HEK293 (cell line): Measurements from ENCODE around the gene NEURL1.

Experiments
- CTCF ChIA-PET: fragments of 350-600 bp; formaldehyde crosslinking; extraction: SDS; loops from one replicate; lab custom pipeline; 2021; ENCODE audit warnings: antibody characterized with exemption; lab: Yijun Ruan, JAX
- POLR2A ChIA-PET: fragments of 300-600 bp; formaldehyde crosslinking; extraction: SDS; loops from one replicate; lab custom pipeline; 2020; ENCODE audit warnings: antibody characterized with exemption, inconsistent platforms; lab: Yijun Ruan, JAX
- H3K27ac ChIP-seq: fragments of 200-500 bp; sonication (Bioruptor generic); 2 replicates; pipeline ENCODE4 v1.5.1; 2014; ENCODE audit warnings: low read depth, low read length, control low read depth, inconsistent platforms; ENCODE audit errors: extremely low read depth
- H3K36me3 ChIP-seq, 2 experiments: fragments of 200-500 bp in 1 of 2; sonication (Bioruptor generic) in 1 of 2; 1 replicate in 1 of 2; 2 replicates in 1 of 2; pipeline ENCODE4 v1.5.1; 2014 to 2017; ENCODE audit warnings: inconsistent platforms in 2 of 2, low read length in 2 of 2; ENCODE audit not compliant: control insufficient read depth in 2 of 2, insufficient read depth in 1 of 2
- H3K4me1 ChIP-seq: fragments of 200-500 bp; sonication (Bioruptor generic); 2 replicates; pipeline ENCODE4 v1.5.1; 2014; ENCODE audit warnings: mild to moderate bottlenecking, low read length, inconsistent platforms; ENCODE audit not compliant: control insufficient read depth, insufficient read depth
- H3K4me3 ChIP-seq: 2 replicates; pipeline ENCODE4 v1.5.1; 2011; ENCODE audit warnings: low read depth, mild to moderate bottlenecking, control low read depth, low read length, moderate library complexity
- H3K9me3 ChIP-seq: fragments of 200-500 bp; sonication (Bioruptor generic); 2 replicates; pipeline ENCODE4 v1.5.1; 2014; ENCODE audit warnings: low read depth, low read length, inconsistent platforms; ENCODE audit not compliant: control insufficient read depth, insufficient read depth
- FEZF1 ChIP-seq: fragments of 450-650 bp; formaldehyde crosslinking; IDR thresholded peaks from 2 replicates; pipeline ENCODE4 v1.5.1; 2016; ENCODE audit warnings: missing biosample characterization, missing genetic modification characterization
- GLI4 ChIP-seq: fragments of 450-650 bp; formaldehyde crosslinking; IDR thresholded peaks from 2 replicates; pipeline ENCODE4 v1.5.1; 2016; ENCODE audit warnings: missing biosample characterization, missing genetic modification characterization
- GLIS1 ChIP-seq: fragments of 450-650 bp; formaldehyde crosslinking; IDR thresholded peaks from 2 replicates; pipeline ENCODE4 v1.5.1; 2016; ENCODE audit warnings: missing biosample characterization, missing genetic modification characterization
- GLIS2 ChIP-seq: fragments of 450-650 bp; formaldehyde crosslinking; IDR thresholded peaks from 2 replicates; pipeline ENCODE4 v1.5.1; 2016; ENCODE audit warnings: missing biosample characterization, missing genetic modification characterization
- SETDB1 ChIP-seq: IDR thresholded peaks from one replicate; pipeline ENCODE4 v1.6.1; 2017; ENCODE audit warnings: mild to moderate bottlenecking, low read length, moderate library complexity, mixed read lengths; ENCODE audit not compliant: insufficient read length
- ZFHX2 ChIP-seq: fragments of 450-650 bp; formaldehyde crosslinking; conservative IDR thresholded peaks from 2 replicates; pipeline ENCODE4 v1.5.1; 2016; ENCODE audit warnings: missing biosample characterization, missing genetic modification characterization
- ZNF121 ChIP-seq: fragments of 450-650 bp; formaldehyde crosslinking; IDR thresholded peaks from 2 replicates; pipeline ENCODE4 v1.5.1; 2016; ENCODE audit warnings: missing biosample characterization, missing genetic modification characterization
- ZNF214 ChIP-seq: fragments of 450-650 bp; formaldehyde crosslinking; IDR thresholded peaks from 2 replicates; pipeline ENCODE4 v1.5.1; 2017; ENCODE audit warnings: missing biosample characterization, mild to moderate bottlenecking, missing genetic modification characterization, borderline replicate concordance
- ZNF311 ChIP-seq: fragments of 450-650 bp; formaldehyde crosslinking; IDR thresholded peaks from 2 replicates; pipeline ENCODE4 v1.5.1; 2017; ENCODE audit warnings: missing biosample characterization, missing genetic modification characterization, borderline replicate concordance
- ZNF521 ChIP-seq: fragments of 450-650 bp; formaldehyde crosslinking; IDR thresholded peaks from 2 replicates; pipeline ENCODE4 v1.5.1; 2017; ENCODE audit warnings: missing biosample characterization, mild to moderate bottlenecking, missing genetic modification characterization
- ZNF549 ChIP-seq: fragments of 450-650 bp; IDR thresholded peaks from 2 replicates; pipeline ENCODE4 v1.5.1; 2018; ENCODE audit warnings: missing biosample characterization, missing genetic modification characterization, mild to moderate bottlenecking, inconsistent platforms, moderate library complexity
- ZNF610 ChIP-seq: fragments of 450-650 bp; formaldehyde crosslinking; IDR thresholded peaks from 2 replicates; pipeline ENCODE4 v1.5.1; 2016; ENCODE audit warnings: missing biosample characterization, missing genetic modification characterization, borderline replicate concordance
- TF ChIP-seq, protein P1 (sequence below): fragments of 450-650 bp; formaldehyde crosslinking; conservative IDR thresholded peaks from 2 replicates; pipeline ENCODE4 v1.5.1; 2016; ENCODE audit warnings: low read depth, missing biosample characterization, missing genetic modification characterization
- TF ChIP-seq, protein P2 (sequence below): fragments of 450-650 bp; formaldehyde crosslinking; IDR thresholded peaks from 2 replicates; pipeline ENCODE4 v1.5.1; 2017; ENCODE audit warnings: missing biosample characterization, missing genetic modification characterization
- TF ChIP-seq, protein P3 (sequence below): fragments of 450-650 bp; formaldehyde crosslinking; IDR thresholded peaks from 2 replicates; pipeline ENCODE4 v1.5.1; 2016; ENCODE audit warnings: missing biosample characterization, missing genetic modification characterization
- TF ChIP-seq, protein P4 (sequence below): fragments of 450-650 bp; formaldehyde crosslinking; IDR thresholded peaks from 2 replicates; pipeline ENCODE4 v1.5.1; 2016; ENCODE audit warnings: missing biosample characterization, missing genetic modification characterization

The NEURL1 gene

DNA sequence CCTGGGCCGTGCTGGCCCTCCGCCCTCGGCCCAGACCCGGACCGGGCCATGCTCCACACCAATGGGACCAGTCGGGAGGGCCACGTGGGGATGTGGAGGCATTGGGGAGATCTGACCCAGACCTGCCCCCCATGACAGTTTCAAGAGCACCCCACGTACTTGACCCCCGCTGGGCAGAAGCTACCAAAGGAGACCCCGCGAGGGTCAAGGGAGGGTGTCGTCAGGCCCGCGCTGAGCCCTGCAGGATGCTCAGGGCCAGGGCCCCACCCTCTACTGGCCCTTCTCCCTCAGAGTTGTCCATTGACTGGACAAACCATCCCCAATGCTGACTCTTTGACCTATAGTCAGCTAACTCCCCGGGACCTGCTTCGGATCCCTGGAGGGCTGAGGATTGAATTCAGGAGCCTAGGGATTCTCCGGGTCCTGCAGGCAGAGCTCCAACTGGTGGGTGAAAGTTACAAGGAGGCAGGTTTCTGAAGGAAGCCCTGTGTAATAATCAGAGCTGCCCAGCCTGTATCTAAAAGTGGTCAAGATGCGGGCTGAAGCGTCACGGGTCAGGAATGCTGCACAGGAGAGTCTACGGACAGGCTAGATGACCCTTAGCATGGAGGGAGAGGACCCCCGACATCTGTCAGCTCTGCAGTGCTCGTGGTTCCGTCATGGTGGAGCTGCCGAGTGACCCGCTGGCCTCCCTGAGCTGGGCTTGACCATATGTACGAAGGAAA lies 40.8 kb upstream of the NEURL1 start (continued):
- TF ChIP-seq, protein P1, sequence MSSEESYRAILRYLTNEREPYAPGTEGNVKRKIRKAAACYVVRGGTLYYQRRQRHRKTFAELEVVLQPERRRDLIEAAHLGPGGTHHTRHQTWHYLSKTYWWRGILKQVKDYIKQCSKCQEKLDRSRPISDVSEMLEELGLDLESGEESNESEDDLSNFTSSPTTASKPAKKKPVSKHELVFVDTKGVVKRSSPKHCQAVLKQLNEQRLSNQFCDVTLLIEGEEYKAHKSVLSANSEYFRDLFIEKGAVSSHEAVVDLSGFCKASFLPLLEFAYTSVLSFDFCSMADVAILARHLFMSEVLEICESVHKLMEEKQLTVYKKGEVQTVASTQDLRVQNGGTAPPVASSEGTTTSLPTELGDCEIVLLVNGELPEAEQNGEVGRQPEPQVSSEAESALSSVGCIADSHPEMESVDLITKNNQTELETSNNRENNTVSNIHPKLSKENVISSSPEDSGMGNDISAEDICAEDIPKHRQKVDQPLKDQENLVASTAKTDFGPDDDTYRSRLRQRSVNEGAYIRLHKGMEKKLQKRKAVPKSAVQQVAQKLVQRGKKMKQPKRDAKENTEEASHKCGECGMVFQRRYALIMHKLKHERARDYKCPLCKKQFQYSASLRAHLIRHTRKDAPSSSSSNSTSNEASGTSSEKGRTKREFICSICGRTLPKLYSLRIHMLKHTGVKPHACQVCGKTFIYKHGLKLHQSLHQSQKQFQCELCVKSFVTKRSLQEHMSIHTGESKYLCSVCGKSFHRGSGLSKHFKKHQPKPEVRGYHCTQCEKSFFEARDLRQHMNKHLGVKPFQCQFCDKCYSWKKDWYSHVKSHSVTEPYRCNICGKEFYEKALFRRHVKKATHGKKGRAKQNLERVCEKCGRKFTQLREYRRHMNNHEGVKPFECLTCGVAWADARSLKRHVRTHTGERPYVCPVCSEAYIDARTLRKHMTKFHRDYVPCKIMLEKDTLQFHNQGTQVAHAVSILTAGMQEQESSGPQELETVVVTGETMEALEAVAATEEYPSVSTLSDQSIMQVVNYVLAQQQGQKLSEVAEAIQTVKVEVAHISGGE (tag by site-specific recombination) = no peak
- TF ChIP-seq ZNF214 (tag by site-specific recombination) (no peak), GLIS2 (peak; percentile 20; the same call in 1 of the 2 replicates), ZFHX2 (tag by site-specific recombination) (no peak), ZNF121 (tag by site-specific recombination) (no peak), GLIS1 (tag by site-specific recombination) (no peak), ZNF521 (tag by site-specific recombination) (no peak), GLI4 (tag by site-specific recombination) (no peak), ZNF610 (tag by site-specific recombination) (no peak)
- TF ChIP-seq, protein P2, sequence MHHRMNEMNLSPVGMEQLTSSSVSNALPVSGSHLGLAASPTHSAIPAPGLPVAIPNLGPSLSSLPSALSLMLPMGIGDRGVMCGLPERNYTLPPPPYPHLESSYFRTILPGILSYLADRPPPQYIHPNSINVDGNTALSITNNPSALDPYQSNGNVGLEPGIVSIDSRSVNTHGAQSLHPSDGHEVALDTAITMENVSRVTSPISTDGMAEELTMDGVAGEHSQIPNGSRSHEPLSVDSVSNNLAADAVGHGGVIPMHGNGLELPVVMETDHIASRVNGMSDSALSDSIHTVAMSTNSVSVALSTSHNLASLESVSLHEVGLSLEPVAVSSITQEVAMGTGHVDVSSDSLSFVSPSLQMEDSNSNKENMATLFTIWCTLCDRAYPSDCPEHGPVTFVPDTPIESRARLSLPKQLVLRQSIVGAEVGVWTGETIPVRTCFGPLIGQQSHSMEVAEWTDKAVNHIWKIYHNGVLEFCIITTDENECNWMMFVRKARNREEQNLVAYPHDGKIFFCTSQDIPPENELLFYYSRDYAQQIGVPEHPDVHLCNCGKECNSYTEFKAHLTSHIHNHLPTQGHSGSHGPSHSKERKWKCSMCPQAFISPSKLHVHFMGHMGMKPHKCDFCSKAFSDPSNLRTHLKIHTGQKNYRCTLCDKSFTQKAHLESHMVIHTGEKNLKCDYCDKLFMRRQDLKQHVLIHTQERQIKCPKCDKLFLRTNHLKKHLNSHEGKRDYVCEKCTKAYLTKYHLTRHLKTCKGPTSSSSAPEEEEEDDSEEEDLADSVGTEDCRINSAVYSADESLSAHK = peak; percentile 87
- TF ChIP-seq, protein P3, sequence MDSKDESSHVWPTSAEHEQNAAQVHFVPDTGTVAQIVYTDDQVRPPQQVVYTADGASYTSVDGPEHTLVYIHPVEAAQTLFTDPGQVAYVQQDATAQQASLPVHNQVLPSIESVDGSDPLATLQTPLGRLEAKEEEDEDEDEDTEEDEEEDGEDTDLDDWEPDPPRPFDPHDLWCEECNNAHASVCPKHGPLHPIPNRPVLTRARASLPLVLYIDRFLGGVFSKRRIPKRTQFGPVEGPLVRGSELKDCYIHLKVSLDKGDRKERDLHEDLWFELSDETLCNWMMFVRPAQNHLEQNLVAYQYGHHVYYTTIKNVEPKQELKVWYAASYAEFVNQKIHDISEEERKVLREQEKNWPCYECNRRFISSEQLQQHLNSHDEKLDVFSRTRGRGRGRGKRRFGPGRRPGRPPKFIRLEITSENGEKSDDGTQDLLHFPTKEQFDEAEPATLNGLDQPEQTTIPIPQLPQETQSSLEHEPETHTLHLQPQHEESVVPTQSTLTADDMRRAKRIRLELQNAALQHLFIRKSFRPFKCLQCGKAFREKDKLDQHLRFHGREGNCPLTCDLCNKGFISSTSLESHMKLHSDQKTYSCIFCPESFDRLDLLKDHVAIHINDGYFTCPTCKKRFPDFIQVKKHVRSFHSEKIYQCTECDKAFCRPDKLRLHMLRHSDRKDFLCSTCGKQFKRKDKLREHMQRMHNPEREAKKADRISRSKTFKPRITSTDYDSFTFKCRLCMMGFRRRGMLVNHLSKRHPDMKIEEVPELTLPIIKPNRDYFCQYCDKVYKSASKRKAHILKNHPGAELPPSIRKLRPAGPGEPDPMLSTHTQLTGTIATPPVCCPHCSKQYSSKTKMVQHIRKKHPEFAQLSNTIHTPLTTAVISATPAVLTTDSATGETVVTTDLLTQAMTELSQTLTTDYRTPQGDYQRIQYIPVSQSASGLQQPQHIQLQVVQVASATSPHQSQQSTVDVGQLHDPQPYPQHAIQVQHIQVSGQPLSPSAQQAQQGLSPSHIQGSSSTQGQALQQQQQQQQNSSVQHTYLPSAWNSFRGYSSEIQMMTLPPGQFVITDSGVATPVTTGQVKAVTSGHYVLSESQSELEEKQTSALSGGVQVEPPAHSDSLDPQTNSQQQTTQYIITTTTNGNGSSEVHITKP (tag by site-specific recombination) = no peak

DNA sequence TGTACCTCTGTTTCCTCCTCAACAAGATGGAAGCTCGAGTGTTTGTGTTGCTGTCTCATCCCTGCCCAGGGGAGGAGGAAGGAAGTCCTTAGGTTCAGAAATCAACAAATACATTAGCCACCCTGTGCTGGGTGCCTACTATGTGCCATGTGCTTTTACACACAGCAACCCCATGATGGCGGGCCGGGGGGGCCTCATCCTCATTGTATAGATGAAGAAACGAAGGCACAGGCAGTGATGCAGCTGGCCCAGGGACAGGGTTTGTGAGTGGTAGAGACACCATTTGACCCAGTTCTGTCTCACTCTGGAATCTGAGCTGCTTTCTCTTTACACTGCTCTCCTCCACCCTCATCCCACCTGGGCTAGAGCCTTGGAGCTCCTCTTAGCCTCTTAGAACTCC lies 39.5 kb upstream of the NEURL1 start:
- POLR2A ChIA-PET = interaction anchor here (0.8 kb wide), 1 partner anchor 11 kb away, joined by 4 read pairs; no protein-coding TSS in a partner anchor
- H3K4me3 ChIP-seq = no peak overlapping the region
- H3K36me3 ChIP-seq = peaks cover 0 to 18% of the 10 kb centered on the region in 2 experiments; a peak in 1 of 3 replicates
- no peak overlapping the region for H3K27ac ChIP-seq
- H3K9me3 ChIP-seq = no peaks in the 10 kb centered on the region
- CTCF ChIA-PET = interaction anchor here (0.6 to 1.3 kb wide), 5 partner anchors 27 to 1284 kb away, joined by 3 to 4 read pairs (median 3); no protein-coding TSS in a partner anchor
- no peak for TF ChIP-seq SETDB1
- TF ChIP-seq FEZF1 (tag by site-specific recombination) = no peak
- no peak for TF ChIP-seq ZNF311
- TF ChIP-seq, protein P4, sequence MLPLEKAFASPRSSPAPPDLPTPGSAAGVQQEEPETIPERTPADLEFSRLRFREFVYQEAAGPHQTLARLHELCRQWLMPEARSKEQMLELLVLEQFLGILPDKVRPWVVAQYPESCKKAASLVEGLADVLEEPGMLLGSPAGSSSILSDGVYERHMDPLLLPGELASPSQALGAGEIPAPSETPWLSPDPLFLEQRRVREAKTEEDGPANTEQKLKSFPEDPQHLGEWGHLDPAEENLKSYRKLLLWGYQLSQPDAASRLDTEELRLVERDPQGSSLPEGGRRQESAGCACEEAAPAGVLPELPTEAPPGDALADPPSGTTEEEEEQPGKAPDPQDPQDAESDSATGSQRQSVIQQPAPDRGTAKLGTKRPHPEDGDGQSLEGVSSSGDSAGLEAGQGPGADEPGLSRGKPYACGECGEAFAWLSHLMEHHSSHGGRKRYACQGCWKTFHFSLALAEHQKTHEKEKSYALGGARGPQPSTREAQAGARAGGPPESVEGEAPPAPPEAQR (tag by site-specific recombination) = no peak
- TF ChIP-seq ZNF549 (tag by site-specific recombination) = no peak
- peaks cover 9% of the 10 kb centered on the region for H3K4me1 ChIP-seq
